ENCODE measurements around the gene RPLP2.

DNA sequence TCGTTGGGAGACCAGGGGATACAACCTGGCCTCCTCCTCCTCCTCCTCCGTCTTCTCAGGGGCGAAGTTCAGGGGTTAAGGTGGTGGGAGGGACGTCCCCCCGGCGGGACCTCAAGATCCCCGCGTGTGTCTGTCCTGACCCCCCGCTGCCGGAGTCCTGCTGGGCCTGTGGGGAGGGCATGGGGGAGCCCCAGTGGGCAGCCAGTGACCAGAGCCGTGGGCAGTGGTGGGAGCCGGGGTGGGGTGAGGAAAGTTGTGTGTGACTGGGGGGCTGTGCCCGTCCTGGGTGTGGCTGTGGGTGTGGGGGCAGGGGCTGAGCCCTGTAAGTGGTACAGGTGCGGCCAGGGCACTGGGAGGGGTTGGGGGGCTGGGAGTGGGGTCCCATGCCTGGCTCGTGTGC, 43.0 kb downstream of the RPLP2 start:
- TF ChIP-seq EZH2phosphoT487 (IDR thresholded peaks at IDR 0.05; ENCODE audit: insufficient read depth, low read depth): no peak
- TF ChIP-seq EZH2 (IDR thresholded peaks at IDR 0.05; ENCODE audit: insufficient read depth, poor library complexity, severe bottlenecking): no peak

Measured in GM23248 (cell line).